ENCODE results near the gene EXOSC7. TPM values are rescaled to one million over a fixed set of nuclear protein-coding genes. Genes with fewer than 3 reads are reported as not detected.

Gene EXOSC7
- total RNA-seq, 4 donors from 2014 or later, result 57.4 to 80.3 (median 60.9) TPM

DNA sequence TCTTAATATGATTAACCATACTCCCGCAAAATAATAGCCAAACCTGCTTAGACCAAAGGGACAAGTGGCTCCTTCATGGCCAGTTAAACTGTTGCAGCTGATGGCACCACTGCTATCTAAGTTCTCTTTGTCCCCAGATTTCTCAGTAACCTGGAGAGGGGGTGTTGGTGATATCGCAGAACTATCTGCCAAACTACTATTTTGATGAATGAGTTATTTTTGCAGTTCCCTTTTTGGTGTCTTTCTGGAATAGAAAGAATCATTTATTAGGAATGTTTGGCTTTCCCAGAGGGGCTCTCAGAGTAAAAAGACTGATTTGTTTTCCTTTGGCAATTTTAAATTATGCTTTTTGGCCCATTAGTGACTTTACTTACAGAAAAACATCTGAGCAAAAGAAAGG is 83.1 kb downstream of the EXOSC7 start:
- no peaks in the 10 kb centered on the region for H3K27me3 ChIP-seq
- no peak for DNase-seq
- in situ Hi-C loops (cut with MboI; ENCODE audit: low sequenced_read_pairs in 4 of 4) (no loop called here), intact Hi-C loops (cut with DNase I; ENCODE audit: low total_unique reads) (loop anchor here (5.0 kb wide), 3 partner anchors 53 to 438 kb away; no protein-coding TSS in a partner anchor)
- peaks cover 22 to 34% of the 10 kb centered on the region in 2 donors for H3K4me1 ChIP-seq
- TF ChIP-seq, protein P1, sequence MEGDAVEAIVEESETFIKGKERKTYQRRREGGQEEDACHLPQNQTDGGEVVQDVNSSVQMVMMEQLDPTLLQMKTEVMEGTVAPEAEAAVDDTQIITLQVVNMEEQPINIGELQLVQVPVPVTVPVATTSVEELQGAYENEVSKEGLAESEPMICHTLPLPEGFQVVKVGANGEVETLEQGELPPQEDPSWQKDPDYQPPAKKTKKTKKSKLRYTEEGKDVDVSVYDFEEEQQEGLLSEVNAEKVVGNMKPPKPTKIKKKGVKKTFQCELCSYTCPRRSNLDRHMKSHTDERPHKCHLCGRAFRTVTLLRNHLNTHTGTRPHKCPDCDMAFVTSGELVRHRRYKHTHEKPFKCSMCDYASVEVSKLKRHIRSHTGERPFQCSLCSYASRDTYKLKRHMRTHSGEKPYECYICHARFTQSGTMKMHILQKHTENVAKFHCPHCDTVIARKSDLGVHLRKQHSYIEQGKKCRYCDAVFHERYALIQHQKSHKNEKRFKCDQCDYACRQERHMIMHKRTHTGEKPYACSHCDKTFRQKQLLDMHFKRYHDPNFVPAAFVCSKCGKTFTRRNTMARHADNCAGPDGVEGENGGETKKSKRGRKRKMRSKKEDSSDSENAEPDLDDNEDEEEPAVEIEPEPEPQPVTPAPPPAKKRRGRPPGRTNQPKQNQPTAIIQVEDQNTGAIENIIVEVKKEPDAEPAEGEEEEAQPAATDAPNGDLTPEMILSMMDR (IDR thresholded peaks at IDR 0.05 in 4 of 5, conservative IDR thresholded peaks at IDR 0.05 in 1 of 5), result no peak
- TF ChIP-seq POLR2A (IDR thresholded peaks at IDR 0.05), result no peak
- H3K27ac ChIP-seq, result no peak overlapping the region
- H3K36me3 ChIP-seq, result no peaks in the 10 kb centered on the region
- ATAC-seq, result no peak
- no peaks in the 10 kb centered on the region for H3K9me3 ChIP-seq
- no peak overlapping the region for H3K4me3 ChIP-seq

DNA sequence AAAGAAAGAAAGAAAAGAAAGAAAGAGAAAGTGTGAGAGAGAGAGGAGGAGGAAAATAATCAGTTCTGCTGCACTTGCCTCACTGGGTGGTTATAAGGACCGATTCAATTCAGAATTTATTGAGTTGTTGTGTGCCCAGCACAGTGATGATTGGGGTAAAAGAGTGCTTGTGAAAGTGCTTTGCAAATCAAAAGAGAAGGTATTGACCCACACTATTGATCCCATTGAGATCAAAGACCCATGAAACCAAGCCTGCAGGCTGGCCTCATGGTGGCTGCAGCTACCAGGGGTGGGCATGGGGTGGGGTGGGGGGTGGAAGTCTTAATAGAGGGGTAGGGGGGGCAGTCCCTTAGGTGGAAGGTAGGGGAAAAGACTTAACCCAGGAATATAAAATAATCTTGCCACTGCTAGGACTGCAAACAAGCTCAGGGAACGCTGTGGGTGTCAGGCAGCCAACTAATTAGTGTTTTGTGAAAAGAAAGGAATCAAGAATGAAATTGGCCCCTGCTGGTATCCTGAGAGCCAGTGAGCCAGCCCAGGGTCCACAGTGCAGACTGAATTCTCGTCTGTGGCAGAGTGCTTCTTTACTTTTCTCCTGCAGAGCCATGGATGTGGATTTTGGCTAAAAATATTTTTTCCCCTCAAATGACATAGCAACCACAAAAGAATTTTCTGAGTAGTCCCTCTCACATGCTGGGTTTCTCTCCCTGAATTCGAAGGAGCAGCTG is 84.3 kb downstream of the EXOSC7 start:
- Histone ChIP-seq H3K27me3 (no peaks in the 10 kb centered on the region), H3K4me1 (peaks cover 13 to 24% of the 10 kb centered on the region in 2 donors), H3K4me3 (no peak overlapping the region), H3K27ac (no peak overlapping the region), H3K36me3 (no peaks in the 10 kb centered on the region), H3K9me3 (no peaks in the 10 kb centered on the region)
- in situ Hi-C loops (cut with MboI; ENCODE audit: low sequenced_read_pairs in 4 of 4) (no loop called here), intact Hi-C loops (cut with DNase I; ENCODE audit: low total_unique reads) (no loop called here)
- DNase-seq (no peak), ATAC-seq (no peak)
- TF ChIP-seq, protein P1 (IDR thresholded peaks at IDR 0.05 in 4 of 5, conservative IDR thresholded peaks at IDR 0.05 in 1 of 5), result no peak
- TF ChIP-seq POLR2A (IDR thresholded peaks at IDR 0.05), result no peak

Other genes starting within 250 kb of the EXOSC7 start
- 1 to 10 TPM in 3 of 4 donors, under 1 TPM in 1; 0.92 to 4.7 (median 1.4) TPM for gene ZNF501, start 246.6 kb upstream of the EXOSC7 start, total RNA-seq
- 10 to 100 TPM; 28.5 to 36.2 (median 31.4) TPM for gene KIAA1143, start 214.6 kb upstream of the EXOSC7 start, total RNA-seq
- 1 to 10 TPM in 1 of 4 donors, under 1 TPM in 3; 0.25 to 1.6 (median 0.38) TPM for gene KIF15, start 214.4 kb upstream of the EXOSC7 start, total RNA-seq
- gene TMEM42, start 114.3 kb upstream of the EXOSC7 start, total RNA-seq, result 10 to 100 TPM in 3 of 4 donors, 1 to 10 TPM in 1; 7.2 to 19.7 (median 14.9) TPM
- gene TGM4, start 101.6 kb upstream of the EXOSC7 start, total RNA-seq, result not detected
- gene ZDHHC3, start 70 bp upstream of the EXOSC7 start, total RNA-seq, result 10 to 100 TPM; 66.2 to 90.5 (median 74.5) TPM
- gene CLEC3B, start 50.1 kb downstream of the EXOSC7 start, total RNA-seq, result 10 to 100 TPM; 14.5 to 23.4 (median 20.7) TPM
- gene CDCP1, start 170.1 kb downstream of the EXOSC7 start, total RNA-seq, result under 1 TPM; 0.12 to 0.82 (median 0.49) TPM